Vagina (tissue), 2 donors: Measurements from ENCODE around the gene AKAP6. TPM values are rescaled to one million over a fixed set of nuclear protein-coding genes. Genes with fewer than 3 reads are reported as not detected.

Source experiments
- DNase-seq, 2 donors: peaks; one replicate each; pipeline ENCODE4 v3.0.0-alpha.2; 2017; ENCODE audit errors: extremely low spot score in 2 of 2
- H3K27ac ChIP-seq: fragments of 200-600 bp; sonication (generic); one replicate; pipeline ENCODE4 v1.5.1; 2019
- H3K27me3 ChIP-seq: fragments of 200-600 bp; sonication (generic); one replicate; pipeline ENCODE4 v1.5.1; 2019
- H3K36me3 ChIP-seq, 2 donors: fragments of 200-600 bp; sonication (generic); one replicate each; pipeline ENCODE4 v1.5.1; 2017 to 2019
- H3K4me1 ChIP-seq: fragments of 200-600 bp; sonication (generic); one replicate; pipeline ENCODE4 v1.5.1; 2019
- H3K4me3 ChIP-seq, 2 donors: fragments of 200-600 bp; sonication (generic); 1 replicate in 1 of 2; 2 replicates in 1 of 2; pipeline ENCODE4 v1.5.1; 2016 to 2019
- H3K9me3 ChIP-seq: fragments of 200-600 bp; sonication (generic); one replicate; pipeline ENCODE4 v1.5.1; 2019
- POLR2A ChIP-seq, 2 donors: fragments of 450-650 bp; IDR thresholded peaks; one replicate each; pipeline ENCODE4 v1.6.1; 2017; ENCODE audit warnings: antibody characterized with exemption in 2 of 2, mild to moderate bottlenecking in 2 of 2, moderate library complexity in 2 of 2
- POLR2AphosphoS5 ChIP-seq, 2 donors: sonication (generic); formaldehyde crosslinking; IDR thresholded peaks; one replicate each; pipeline ENCODE4 v1.9.0; 2017; ENCODE audit warnings: antibody characterized with exemption in 2 of 2, mild to moderate bottlenecking in 2 of 2, low read depth in 1 of 2; ENCODE audit not compliant: insufficient read depth in 1 of 2
- intact Hi-C: fragments of 100-400 bp; cut with DNase I; formaldehyde crosslinking; loops from one replicate; pipeline ENCODE4 v1.15.1; 2023
- total RNA-seq: library from RNA; depleted of rRNA; stranded (reverse); fragments of >200 nt; gene quantifications from one replicate; pipeline ENCODE4 v1.2.3, GENCODE V29; 2016
- TF ChIP-seq, protein P1 (sequence below), 3 experiments: fragments of 450-650 bp in 2 of 3; fragments of 200-600 bp in 1 of 3; sonication (generic) in 1 of 3; IDR thresholded peaks; one replicate each; pipeline ENCODE4 v1.5.1; 2017 to 2019; ENCODE audit warnings: antibody characterized with exemption in 3 of 3, mild to moderate bottlenecking in 2 of 3, moderate library complexity in 2 of 3

The AKAP6 gene, protein sequence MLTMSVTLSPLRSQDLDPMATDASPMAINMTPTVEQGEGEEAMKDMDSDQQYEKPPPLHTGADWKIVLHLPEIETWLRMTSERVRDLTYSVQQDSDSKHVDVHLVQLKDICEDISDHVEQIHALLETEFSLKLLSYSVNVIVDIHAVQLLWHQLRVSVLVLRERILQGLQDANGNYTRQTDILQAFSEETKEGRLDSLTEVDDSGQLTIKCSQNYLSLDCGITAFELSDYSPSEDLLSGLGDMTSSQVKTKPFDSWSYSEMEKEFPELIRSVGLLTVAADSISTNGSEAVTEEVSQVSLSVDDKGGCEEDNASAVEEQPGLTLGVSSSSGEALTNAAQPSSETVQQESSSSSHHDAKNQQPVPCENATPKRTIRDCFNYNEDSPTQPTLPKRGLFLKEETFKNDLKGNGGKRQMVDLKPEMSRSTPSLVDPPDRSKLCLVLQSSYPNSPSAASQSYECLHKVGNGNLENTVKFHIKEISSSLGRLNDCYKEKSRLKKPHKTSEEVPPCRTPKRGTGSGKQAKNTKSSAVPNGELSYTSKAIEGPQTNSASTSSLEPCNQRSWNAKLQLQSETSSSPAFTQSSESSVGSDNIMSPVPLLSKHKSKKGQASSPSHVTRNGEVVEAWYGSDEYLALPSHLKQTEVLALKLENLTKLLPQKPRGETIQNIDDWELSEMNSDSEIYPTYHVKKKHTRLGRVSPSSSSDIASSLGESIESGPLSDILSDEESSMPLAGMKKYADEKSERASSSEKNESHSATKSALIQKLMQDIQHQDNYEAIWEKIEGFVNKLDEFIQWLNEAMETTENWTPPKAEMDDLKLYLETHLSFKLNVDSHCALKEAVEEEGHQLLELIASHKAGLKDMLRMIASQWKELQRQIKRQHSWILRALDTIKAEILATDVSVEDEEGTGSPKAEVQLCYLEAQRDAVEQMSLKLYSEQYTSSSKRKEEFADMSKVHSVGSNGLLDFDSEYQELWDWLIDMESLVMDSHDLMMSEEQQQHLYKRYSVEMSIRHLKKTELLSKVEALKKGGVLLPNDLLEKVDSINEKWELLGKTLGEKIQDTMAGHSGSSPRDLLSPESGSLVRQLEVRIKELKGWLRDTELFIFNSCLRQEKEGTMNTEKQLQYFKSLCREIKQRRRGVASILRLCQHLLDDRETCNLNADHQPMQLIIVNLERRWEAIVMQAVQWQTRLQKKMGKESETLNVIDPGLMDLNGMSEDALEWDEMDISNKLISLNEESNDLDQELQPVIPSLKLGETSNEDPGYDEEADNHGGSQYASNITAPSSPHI (N-terminal part only)
- total RNA-seq, result 3.9 TPM

- no peak for DNase-seq
- Histone ChIP-seq H3K27me3 (no peaks in the 10 kb centered on the region), H3K27ac (no peak within 1 kb of the TSS), H3K36me3 (no peaks in the 10 kb centered on the region), H3K4me3 (no peak within 1 kb of the TSS), H3K9me3 (no peaks in the 10 kb centered on the region), H3K4me1 (no peaks in the 10 kb centered on the region)
- intact Hi-C loops, result no loop called here
- TF ChIP-seq, protein P1, sequence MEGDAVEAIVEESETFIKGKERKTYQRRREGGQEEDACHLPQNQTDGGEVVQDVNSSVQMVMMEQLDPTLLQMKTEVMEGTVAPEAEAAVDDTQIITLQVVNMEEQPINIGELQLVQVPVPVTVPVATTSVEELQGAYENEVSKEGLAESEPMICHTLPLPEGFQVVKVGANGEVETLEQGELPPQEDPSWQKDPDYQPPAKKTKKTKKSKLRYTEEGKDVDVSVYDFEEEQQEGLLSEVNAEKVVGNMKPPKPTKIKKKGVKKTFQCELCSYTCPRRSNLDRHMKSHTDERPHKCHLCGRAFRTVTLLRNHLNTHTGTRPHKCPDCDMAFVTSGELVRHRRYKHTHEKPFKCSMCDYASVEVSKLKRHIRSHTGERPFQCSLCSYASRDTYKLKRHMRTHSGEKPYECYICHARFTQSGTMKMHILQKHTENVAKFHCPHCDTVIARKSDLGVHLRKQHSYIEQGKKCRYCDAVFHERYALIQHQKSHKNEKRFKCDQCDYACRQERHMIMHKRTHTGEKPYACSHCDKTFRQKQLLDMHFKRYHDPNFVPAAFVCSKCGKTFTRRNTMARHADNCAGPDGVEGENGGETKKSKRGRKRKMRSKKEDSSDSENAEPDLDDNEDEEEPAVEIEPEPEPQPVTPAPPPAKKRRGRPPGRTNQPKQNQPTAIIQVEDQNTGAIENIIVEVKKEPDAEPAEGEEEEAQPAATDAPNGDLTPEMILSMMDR (IDR thresholded peaks at IDR 0.05), result no peak
- no peak for TF ChIP-seq POLR2A (IDR thresholded peaks at IDR 0.05)
- no peak for TF ChIP-seq POLR2AphosphoS5 (IDR thresholded peaks at IDR 0.05; ENCODE audit: insufficient read depth in 1 of 2, low read depth in 1 of 2)
Measured at GRCh38 chr14:32329146-32329545, at the start of gene AKAP6. TSS of gene AKAP6 (plus strand) at chr14:32329298. CDS start at chr14:32433494, 104,196 bp downstream.

- Histone ChIP-seq H3K9me3 (no peaks in the 10 kb centered on the region), H3K4me3 (no peak overlapping the region), H3K27ac (no peak overlapping the region), H3K4me1 (no peaks in the 10 kb centered on the region), H3K27me3 (no peaks in the 10 kb centered on the region), H3K36me3 (no peaks in the 10 kb centered on the region)
- DNase-seq, result no peak
- intact Hi-C loops, result no loop called here
- TF ChIP-seq, protein P1 (IDR thresholded peaks at IDR 0.05), result no peak
- TF ChIP-seq POLR2A (IDR thresholded peaks at IDR 0.05), result no peak
- no peak for TF ChIP-seq POLR2AphosphoS5 (IDR thresholded peaks at IDR 0.05; ENCODE audit: insufficient read depth in 1 of 2, low read depth in 1 of 2)
Measured at GRCh38 chr14:32286602-32287001, 42.5 kb upstream of the AKAP6 start.

DNA sequence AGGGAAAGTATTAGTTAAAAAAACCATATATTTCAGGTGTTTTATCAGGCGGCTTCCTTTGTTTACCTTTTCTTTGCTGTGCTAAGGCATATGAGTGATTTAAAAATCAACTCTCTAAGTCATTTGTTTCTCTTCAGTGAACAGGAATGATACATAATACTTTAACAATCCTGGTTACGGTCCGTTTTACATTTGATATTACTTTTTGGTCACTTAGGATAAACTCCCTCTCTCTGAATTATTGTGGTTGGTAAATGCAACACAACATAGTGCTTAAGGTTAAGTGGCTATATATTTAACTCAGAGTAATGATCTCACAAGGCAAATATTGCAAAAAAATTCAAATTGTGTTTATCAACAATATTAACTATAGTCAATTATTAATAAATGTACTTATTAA, 32.7 kb upstream of the AKAP6 start:
- TF ChIP-seq POLR2AphosphoS5 (IDR thresholded peaks at IDR 0.05; ENCODE audit: insufficient read depth in 1 of 2, low read depth in 1 of 2) (no peak), POLR2A (IDR thresholded peaks at IDR 0.05) (no peak)
- TF ChIP-seq, protein P1 (IDR thresholded peaks at IDR 0.05), result no peak
- Histone ChIP-seq H3K4me3 (no peak overlapping the region), H3K36me3 (no peaks in the 10 kb centered on the region), H3K4me1 (no peaks in the 10 kb centered on the region), H3K9me3 (no peaks in the 10 kb centered on the region), H3K27me3 (no peaks in the 10 kb centered on the region), H3K27ac (no peak overlapping the region)
- DNase-seq, result no peak
- intact Hi-C loops, result no loop called here

GRCh38 chr14:32298346-32298745, 30.8 kb upstream of the AKAP6 start:
- H3K27ac ChIP-seq, result no peak overlapping the region
- H3K4me3 ChIP-seq, result no peak overlapping the region
- no peaks in the 10 kb centered on the region for H3K9me3 ChIP-seq
- no peaks in the 10 kb centered on the region for H3K4me1 ChIP-seq
- H3K27me3 ChIP-seq, result no peaks in the 10 kb centered on the region
- TF ChIP-seq, protein P1 (IDR thresholded peaks at IDR 0.05), result no peak
- TF ChIP-seq POLR2A (IDR thresholded peaks at IDR 0.05) (no peak), POLR2AphosphoS5 (IDR thresholded peaks at IDR 0.05; ENCODE audit: insufficient read depth in 1 of 2, low read depth in 1 of 2) (no peak)
- intact Hi-C loops, result no loop called here
- no peak for DNase-seq
- H3K36me3 ChIP-seq, result no peaks in the 10 kb centered on the region
